Activated CD8-positive, alpha-beta memory T cell treated with anti-CD3 and anti-CD28 coated beads for 24 hours (primary cell): ENCODE data around the gene TAT.
"Not testable (repeated sequence)": the region's sequence is repeated elsewhere in the genome, so short reads cannot be mapped to it uniquely, and the experiment has no call there.

ENCODE experiments used
- DNase-seq: peaks from one replicate; pipeline ENCODE4 v3.0.0-alpha.2; 2020

Gene TAT

GRCh38 chr16:71584543-71585317, 7.8 kb upstream of the TAT start:
- DNase-seq = no peak

GRCh38 chr16:71582553-71582848, 5.6 kb upstream of the TAT start:
- DNase-seq = not testable (repeated sequence)

- DNase-seq = no peak
These were observed 2.2 kb downstream of the TAT start for GRCh38 chr16:71574702-71575101.

- DNase-seq = no peak
These were observed 3.4 kb downstream of the TAT start for GRCh38 chr16:71573387-71574094.

GRCh38 chr16:71572497-71573116, 4.3 kb downstream of the TAT start:
- DNase-seq = no peak

- DNase-seq = no peak
These were observed 6.7 kb downstream of the TAT start for GRCh38 chr16:71570144-71570543.

GRCh38 chr16:71569621-71570020, 7.3 kb downstream of the TAT start:
- no peak for DNase-seq

GRCh38 chr16:71568551-71568950, 8.3 kb downstream of the TAT start:
- DNase-seq = no peak

- no peak for DNase-seq
These were observed 9.0 kb downstream of the TAT start for GRCh38 chr16:71567931-71568330.

GRCh38 chr16:71565812-71566700, 10.8 kb downstream of the TAT start:
- DNase-seq = no peak

- no peak for DNase-seq
These were observed 12.4 kb downstream of the TAT start for GRCh38 chr16:71564335-71564967.

GRCh38 chr16:71562552-71562951, 14.3 kb downstream of the TAT start:
- no peak for DNase-seq

GRCh38 chr16:71561886-71562285, 15.0 kb downstream of the TAT start:
- not testable (repeated sequence) for DNase-seq

- DNase-seq = no peak
These were observed 17.0 kb downstream of the TAT start for GRCh38 chr16:71559855-71560254.

GRCh38 chr16:71557954-71558582, 18.8 kb downstream of the TAT start:
- DNase-seq = no peak

GRCh38 chr16:71557299-71557698, 19.6 kb downstream of the TAT start:
- DNase-seq = no peak

GRCh38 chr16:71555230-71555891, 21.5 kb downstream of the TAT start:
- no peak for DNase-seq

GRCh38 chr16:71552698-71553503, 24.0 kb downstream of the TAT start:
- DNase-seq = no peak

GRCh38 chr16:71547168-71547567, 29.7 kb downstream of the TAT start:
- no peak for DNase-seq

GRCh38 chr16:71542377-71542776, 34.5 kb downstream of the TAT start:
- peak; percentile 76 for DNase-seq

GRCh38 chr16:71537643-71538042, 39.2 kb downstream of the TAT start:
- DNase-seq = peak; percentile 58
